ENCODE results near the gene EPB41L4A.
"Not testable (repeated sequence)": the region's sequence is repeated elsewhere in the genome, so short reads cannot be mapped to it uniquely, and the experiment has no call there.

EPB41L4A gene
- 0.04 to 0.48 reads per million in 2 experiments for total RNA-seq

DNA sequence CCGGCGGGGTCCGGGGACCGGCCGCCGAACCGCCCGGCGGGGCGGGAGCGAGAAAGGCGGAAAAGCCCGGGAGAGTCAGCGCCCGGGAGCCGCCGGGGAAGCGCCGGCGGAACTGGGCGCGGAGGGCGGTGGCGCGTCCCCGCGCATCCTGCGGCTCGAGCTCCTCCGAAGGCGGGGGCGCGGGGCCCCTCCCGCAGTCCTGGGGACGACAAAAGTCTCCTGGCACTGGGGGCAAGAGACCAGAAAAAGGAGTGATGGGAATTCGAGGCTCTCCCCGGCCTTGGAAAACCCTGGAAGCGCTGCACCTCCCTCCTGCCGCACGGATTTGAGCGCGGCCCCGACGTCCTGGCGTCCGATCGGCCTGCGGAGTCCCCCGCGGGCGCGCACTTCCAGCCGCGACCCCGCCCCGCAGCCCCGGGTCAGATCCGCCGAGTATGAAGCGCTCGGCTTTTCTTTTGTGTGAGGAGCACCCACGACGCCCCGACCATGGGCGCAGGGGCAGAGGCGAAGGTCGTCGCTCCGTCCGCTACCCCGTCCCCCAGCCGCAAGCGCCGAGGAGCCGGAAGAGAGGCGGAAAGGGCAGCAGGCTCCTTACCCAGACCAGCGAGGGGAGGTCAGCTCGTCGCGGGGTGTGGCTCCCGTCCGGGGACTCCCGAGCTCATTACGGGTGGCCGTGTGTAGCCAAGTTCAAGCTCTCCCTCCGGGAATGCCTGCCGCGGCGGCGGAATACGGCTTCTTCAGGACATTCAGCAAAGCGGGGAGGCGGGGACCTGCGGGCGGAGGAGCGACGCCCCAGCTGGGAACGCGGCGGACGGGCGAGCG, at the start of gene EPB41L4A:
EPB41L4A (minus strand) TSS at position 114 of the 822 bp plus-strand sequence. CDS start 238 bp downstream, outside the sequence.
- DNase-seq (ENCODE audit: low read depth) = no peak

- DNase-seq (ENCODE audit: low read depth) = no peak
Observed at GRCh38 chr5:112467485-112467884, 48.4 kb upstream of the EPB41L4A start.

GRCh38 chr5:112466261-112466660, 47.2 kb upstream of the EPB41L4A start:
- not testable (repeated sequence) for DNase-seq (ENCODE audit: low read depth)

- DNase-seq (ENCODE audit: low read depth) = not testable (repeated sequence)
Observed at GRCh38 chr5:112447187-112447760, 28.2 kb upstream of the EPB41L4A start.

- no peak for DNase-seq (ENCODE audit: low read depth)
Observed at GRCh38 chr5:112445626-112446350, 26.7 kb upstream of the EPB41L4A start.

DNA sequence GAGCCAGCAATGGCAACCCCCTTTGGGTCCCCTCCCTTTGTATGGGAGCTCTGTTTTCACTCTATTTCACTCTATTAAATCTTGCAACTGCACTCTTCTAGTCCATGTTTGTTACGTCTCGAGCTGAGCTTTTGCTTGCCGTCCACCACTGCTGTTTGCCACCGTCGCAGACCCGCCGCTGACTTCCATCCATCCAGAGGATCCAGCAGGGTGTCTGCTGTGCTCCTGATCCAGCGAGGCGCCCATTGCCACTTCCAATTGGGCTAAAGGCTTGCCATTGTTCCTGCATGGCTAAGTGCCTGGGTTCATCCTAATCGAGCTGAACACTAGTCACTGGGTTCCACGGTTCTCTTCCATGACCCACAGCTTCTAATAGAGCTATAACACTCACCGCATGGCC, 24.9 kb upstream of the EPB41L4A start:
- not testable (repeated sequence) for DNase-seq (ENCODE audit: low read depth)

GRCh38 chr5:112440031-112440430, 21.0 kb upstream of the EPB41L4A start:
- no peak for DNase-seq (ENCODE audit: low read depth)

DNA sequence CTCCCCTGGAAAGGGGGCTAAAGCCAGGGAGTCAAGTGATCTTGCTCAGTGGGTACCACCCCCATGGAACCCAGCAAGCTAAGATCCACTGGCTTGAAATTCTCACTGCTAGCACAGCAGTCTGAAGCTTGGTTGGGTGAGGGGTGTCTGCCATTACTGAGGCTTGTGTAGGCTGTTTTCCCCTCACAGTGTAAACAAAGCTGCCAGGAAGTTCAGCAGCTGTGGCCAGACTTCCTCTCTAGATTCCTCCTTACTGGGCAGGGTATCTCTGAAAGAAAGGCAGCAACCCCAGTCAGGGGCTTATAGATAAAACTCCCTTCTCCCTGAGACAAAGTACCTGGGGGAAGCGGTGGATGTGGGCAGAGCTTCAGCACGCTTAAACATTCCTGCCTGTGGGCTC, 17.1 kb upstream of the EPB41L4A start:
- no peak for DNase-seq (ENCODE audit: low read depth)

DNA sequence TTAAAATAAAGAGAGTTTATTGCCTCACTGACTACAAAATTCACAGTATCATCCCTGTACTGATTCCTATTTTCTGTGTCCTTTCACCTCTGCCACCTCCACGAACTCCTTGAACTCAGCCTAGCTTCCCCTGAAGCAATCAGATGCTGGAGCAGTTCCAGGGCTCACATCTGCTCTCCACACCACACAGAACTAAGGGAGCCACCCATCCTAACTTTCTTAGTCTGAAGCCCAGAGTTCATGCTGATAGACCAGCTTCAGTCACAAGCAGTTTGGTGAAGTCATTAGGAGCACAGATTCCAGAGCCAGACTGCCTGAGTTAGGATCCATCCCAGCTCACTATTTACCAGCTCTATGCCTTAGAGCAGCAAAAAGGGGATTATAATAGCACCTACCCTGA, 15.6 kb upstream of the EPB41L4A start:
- no peak for DNase-seq (ENCODE audit: low read depth)

DNA sequence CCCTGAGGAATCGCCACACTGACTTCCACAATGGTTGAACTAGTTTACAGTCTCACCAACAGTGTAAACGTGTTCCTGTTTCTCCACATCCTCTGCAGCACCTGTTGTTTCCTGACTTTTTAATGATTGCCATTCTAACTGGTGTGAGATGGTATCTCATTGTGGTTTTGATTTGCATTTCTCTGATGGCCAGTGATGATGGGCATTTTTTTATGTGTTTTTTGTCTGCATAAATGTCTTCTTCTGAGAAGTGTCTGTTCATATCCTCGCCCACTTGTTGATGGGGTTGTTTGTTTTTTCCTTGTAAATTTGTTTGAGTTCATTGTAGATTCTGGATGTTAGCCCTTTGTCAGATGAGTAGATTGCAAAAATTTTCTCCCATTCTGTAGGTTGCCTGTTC, 7.1 kb upstream of the EPB41L4A start:
- DNase-seq (ENCODE audit: low read depth) = not testable (repeated sequence)

GRCh38 chr5:112419986-112420864, 1.1 kb upstream of the EPB41L4A start:
- no peak for DNase-seq (ENCODE audit: low read depth)

DNA sequence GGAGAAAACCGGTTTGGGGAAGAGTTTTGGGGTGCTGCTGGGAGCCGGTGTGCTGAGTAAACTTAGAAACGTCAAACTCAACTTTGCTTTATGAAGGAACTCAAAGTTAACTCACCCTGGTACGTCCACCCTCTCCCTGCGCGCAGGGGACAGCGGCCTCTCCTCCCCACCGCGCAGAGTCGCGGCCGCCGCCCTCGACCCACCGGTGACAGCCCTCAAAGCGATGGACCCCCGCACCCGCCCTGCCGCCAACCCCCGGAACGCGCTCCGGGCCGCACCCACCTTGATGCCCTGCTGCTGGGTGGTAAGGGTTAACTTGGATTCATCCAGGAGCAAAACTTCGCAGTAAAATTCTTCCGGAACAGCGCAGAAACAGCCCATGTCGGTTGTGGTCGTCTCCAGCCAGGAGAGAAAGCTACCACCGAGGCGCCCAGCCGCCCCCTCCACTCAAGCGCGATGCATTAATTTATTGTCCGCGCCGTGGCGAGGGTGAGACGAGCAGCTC, 366 bp downstream of the EPB41L4A start:
- DNase-seq (ENCODE audit: low read depth) = no peak

DNA sequence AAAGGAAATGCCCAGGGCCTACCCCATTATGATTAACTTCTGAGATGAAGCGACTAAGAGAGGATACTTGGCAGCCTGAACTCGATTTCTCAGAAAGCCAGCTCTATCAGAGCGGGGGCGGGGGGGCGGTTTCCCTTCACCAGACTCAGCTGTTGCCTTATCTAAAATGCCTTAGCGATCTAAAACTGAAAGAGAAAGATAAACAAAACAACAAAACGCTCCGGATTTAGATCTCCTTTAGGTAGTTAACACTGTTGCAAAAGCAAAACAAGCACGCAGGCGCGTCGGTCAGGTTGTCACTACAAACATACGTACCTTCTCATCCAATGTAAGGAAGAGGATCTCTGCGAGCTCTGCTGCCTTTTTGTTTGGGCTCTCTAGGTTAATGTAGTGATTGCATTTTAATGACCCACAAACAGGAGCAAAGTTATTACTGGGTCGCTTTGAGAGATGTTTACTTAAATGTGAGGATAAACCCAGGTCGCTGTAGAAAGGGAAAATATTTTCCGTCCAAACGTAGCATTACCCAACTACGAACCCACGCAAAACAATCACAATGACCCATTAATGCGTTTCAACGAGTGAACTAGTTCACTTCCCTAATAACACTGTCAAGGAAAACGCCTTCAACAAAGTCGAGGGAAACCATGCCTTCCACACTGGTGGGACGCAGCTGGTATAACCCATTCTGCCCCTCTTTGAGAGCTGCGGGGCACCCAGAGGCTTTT, 982 bp downstream of the EPB41L4A start:
- no peak for DNase-seq (ENCODE audit: low read depth)

DNA sequence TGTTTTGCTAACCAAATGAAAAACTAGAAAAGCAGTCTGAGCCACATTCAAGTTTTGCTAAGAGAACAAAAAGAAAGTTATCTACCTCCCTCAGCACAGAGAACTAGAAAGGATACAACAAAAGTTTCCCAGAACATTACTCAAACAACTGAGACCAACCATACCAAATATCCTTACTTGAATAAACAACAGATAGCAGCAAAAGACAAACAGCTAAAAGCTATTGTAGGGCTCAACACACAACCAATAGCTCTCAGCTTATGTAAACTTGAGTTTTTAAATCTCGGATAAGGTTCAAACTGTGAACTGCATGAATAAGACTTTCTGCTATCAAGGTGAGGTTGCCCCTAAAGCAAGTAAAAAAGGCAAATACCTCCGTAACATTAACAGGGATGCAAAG, 3.5 kb downstream of the EPB41L4A start:
- DNase-seq (ENCODE audit: low read depth) = no peak

GRCh38 chr5:112413611-112414010, 5.5 kb downstream of the EPB41L4A start:
- DNase-seq (ENCODE audit: low read depth) = no peak

GRCh38 chr5:112412346-112412745, 6.7 kb downstream of the EPB41L4A start:
- no peak for DNase-seq (ENCODE audit: low read depth)

DNA sequence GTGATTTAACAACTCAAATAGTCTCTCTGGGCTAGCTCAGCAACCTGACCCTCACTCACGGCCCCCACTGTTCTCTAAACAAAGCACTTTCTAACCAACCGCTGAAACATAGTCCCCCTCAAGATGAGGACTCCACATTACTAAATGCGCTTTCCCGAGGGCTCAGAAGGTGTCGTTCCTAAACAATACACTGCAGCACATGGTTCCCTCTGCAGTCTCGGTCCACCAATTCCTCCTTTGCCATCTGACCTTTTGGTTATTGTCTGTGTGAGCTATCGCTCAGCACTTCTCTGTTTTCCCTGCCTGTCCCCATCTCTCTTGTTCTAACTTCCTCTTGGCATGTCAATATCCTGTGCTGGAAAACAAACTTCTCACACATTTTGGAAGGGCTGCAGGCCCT, 7.2 kb downstream of the EPB41L4A start:
- no peak for DNase-seq (ENCODE audit: low read depth)

DNA sequence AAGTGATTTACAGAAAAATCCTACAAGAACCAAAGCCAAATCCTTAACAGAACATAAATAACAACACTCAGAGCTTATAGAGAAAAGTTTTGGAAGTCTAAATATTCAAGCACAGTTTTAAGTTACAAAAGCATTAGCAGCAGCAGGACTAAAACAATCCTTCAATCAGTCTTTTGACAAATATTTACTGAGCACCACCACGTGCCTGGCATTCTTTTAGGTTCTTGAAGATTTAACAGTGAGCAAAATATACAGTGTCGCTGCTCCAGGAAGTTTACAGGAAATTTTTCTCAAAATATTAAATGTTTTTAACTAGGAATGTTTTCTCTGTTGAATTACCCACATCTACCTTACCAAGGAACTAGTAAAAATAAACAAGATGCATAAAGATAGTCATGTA, 11.4 kb downstream of the EPB41L4A start:
- DNase-seq (ENCODE audit: low read depth) = no peak

GRCh38 chr5:112407240-112407639, 11.8 kb downstream of the EPB41L4A start:
- no peak for DNase-seq (ENCODE audit: low read depth)

- no peak for DNase-seq (ENCODE audit: low read depth)
Observed at GRCh38 chr5:112403069-112403468, 16.0 kb downstream of the EPB41L4A start.

- no peak for DNase-seq (ENCODE audit: low read depth)
Observed at GRCh38 chr5:112401924-112402323, 17.2 kb downstream of the EPB41L4A start.

Measured in T follicular helper cell (primary cell).